ENCODE data around the gene WDR82.

DNA sequence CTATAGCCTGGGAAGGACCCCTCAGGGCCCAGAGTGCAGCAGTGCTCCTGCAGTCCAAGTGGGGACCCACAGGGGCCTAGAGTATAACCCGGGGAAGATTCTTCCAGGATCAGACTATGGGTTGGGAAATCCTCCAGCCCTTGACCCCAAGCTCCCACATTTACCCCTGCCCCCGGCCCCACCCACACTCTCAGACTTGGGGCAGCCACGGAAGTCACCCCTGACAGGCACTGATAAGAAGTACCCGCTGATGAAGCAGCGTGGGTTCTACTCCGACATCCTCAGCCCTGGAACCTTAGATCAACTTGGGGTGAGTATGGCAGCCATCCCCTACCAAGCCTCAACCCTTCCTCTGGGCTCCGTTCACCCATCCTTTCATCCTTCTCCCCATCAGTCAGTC lies 44.0 kb upstream of the WDR82 start:
- TF ChIP-seq, protein P1, sequence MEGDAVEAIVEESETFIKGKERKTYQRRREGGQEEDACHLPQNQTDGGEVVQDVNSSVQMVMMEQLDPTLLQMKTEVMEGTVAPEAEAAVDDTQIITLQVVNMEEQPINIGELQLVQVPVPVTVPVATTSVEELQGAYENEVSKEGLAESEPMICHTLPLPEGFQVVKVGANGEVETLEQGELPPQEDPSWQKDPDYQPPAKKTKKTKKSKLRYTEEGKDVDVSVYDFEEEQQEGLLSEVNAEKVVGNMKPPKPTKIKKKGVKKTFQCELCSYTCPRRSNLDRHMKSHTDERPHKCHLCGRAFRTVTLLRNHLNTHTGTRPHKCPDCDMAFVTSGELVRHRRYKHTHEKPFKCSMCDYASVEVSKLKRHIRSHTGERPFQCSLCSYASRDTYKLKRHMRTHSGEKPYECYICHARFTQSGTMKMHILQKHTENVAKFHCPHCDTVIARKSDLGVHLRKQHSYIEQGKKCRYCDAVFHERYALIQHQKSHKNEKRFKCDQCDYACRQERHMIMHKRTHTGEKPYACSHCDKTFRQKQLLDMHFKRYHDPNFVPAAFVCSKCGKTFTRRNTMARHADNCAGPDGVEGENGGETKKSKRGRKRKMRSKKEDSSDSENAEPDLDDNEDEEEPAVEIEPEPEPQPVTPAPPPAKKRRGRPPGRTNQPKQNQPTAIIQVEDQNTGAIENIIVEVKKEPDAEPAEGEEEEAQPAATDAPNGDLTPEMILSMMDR (IDR thresholded peaks at IDR 0.05; ENCODE audit: control extremely low read depth in 1 of 3, insufficient read depth in 1 of 3, low read depth in 1 of 3, low read length in 3 of 3) = no peak
- TF ChIP-seq SP1 (IDR thresholded peaks at IDR 0.05; ENCODE audit: low read depth, low read length) (no peak), CREB1 (IDR thresholded peaks at IDR 0.05) (no peak), EZH2 (IDR thresholded peaks at IDR 0.05; ENCODE audit: low read depth, low read length, severe bottlenecking) (no peak), TAF1 (IDR thresholded peaks at IDR 0.05; ENCODE audit: low read depth, low read length) (no peak), RXRA (IDR thresholded peaks at IDR 0.05; ENCODE audit: insufficient read depth, low read depth, low read length) (no peak), ASH2L (IDR thresholded peaks at IDR 0.05; ENCODE audit: low read length) (no peak), EP300 (IDR thresholded peaks at IDR 0.05; ENCODE audit: borderline replicate concordance in 1 of 2, low read depth in 2 of 2, low read length in 2 of 2) (no peak)
